DND-41 (cell line): ENCODE results near the gene TMEM127.

Experiments
- EZH2 ChIP-seq: IDR thresholded peaks from 3 replicates; pipeline ENCODE4 v1.6.1; 2012; ENCODE audit warnings: borderline replicate concordance, low read depth, mild to moderate bottlenecking, moderate library complexity, low read length, inconsistent platforms; ENCODE audit not compliant: severe bottlenecking
- TF ChIP-seq, protein P1 (sequence below): IDR thresholded peaks from 2 replicates; pipeline ENCODE4 v1.5.1; 2012; ENCODE audit warnings: borderline replicate concordance, low read length, moderate library complexity, mild to moderate bottlenecking; ENCODE audit not compliant: poor library complexity, severe bottlenecking; ENCODE audit errors: extremely low read depth

GRCh38 chr2:96276787-96277499, 11.1 kb upstream of the TMEM127 start:
- TF ChIP-seq, protein P1, sequence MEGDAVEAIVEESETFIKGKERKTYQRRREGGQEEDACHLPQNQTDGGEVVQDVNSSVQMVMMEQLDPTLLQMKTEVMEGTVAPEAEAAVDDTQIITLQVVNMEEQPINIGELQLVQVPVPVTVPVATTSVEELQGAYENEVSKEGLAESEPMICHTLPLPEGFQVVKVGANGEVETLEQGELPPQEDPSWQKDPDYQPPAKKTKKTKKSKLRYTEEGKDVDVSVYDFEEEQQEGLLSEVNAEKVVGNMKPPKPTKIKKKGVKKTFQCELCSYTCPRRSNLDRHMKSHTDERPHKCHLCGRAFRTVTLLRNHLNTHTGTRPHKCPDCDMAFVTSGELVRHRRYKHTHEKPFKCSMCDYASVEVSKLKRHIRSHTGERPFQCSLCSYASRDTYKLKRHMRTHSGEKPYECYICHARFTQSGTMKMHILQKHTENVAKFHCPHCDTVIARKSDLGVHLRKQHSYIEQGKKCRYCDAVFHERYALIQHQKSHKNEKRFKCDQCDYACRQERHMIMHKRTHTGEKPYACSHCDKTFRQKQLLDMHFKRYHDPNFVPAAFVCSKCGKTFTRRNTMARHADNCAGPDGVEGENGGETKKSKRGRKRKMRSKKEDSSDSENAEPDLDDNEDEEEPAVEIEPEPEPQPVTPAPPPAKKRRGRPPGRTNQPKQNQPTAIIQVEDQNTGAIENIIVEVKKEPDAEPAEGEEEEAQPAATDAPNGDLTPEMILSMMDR = no peak
- no peak for TF ChIP-seq EZH2
